Measurements from ENCODE around the gene PCMTD2. TPM values are rescaled to one million over a fixed set of nuclear protein-coding genes. Genes with fewer than 3 reads are reported as not detected.

Gene PCMTD2
- total RNA-seq, 1 donor from 2014 or later: 82.4 TPM

DNA sequence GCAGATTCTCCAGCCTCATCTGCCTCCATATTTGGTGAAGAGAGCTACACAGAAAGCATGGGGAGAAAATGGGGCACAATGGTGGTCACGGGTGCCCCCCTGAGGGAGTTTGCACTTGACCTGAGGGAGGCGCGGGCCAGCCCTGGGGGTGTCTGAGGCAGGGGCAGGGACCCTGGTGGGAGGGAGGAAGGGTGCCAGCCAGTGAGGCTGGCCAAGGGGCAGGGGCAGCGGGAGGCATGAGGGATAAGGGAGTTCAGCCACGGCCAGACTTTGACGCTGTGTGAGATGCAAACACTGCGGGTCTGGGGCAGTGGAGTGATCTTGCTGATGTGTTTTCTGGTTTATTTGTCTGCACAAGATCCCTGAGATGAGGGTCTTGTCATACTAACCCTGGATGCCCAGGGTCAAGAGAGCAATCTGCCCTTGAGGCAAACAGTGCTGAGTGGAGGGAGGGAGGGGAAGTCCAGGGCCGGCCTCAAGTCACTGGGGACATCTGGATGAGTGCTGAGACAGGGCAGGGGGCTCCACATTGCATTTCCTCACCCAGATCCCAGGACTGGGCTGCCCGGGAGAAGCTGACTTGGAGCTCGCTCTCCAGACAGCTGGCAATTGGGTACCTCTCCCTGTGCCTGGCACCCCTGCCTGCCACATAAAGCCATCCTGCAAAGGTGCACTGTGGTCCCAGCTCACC lies 8.8 kb upstream of the PCMTD2 start:
- no peak for DNase-seq
- peaks cover 13% of the 10 kb centered on the region for H3K36me3 Mint-ChIP-seq (ENCODE audit: unreplicated experiment)

DNA sequence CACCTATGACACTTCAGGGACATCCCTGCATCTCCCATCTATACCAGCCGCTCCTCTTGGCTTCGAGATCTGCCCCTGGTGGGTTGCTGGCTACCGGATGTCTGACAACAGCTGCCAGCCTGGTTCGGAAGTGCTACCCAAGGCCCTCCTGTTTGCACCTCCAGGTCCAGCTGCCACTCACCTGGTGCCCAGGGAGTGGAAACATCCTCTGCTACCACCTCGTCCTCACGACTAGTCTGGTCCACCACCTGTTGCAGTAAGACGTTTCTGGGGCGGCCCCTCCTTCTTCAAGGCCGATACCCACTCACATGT lies 8.3 kb upstream of the PCMTD2 start:
- peaks cover 11% of the 10 kb centered on the region for H3K4me1 Mint-ChIP-seq (ENCODE audit: low read depth, unreplicated experiment)
- DNase-seq: no peak

More for the DNA sequence above, 8.8 kb upstream of the PCMTD2 start:
- Mint-ChIP-seq H3K4me1 (ENCODE audit: low read depth, unreplicated experiment) (peaks cover 11% of the 10 kb centered on the region), H3K9me3 (ENCODE audit: unreplicated experiment) (peaks cover 17% of the 10 kb centered on the region), H3K27me3 (ENCODE audit: unreplicated experiment) (peaks cover 23% of the 10 kb centered on the region), H3K27ac (ENCODE audit: unreplicated experiment) (peak overlapping the region; percentile 52), H3K4me3 (ENCODE audit: unreplicated experiment) (peak overlapping the region; percentile 46)
- TF ChIP-seq CTCF (IDR thresholded peaks at IDR 0.05; ENCODE audit: partially characterized antibody, unreplicated experiment): no peak

GRCh38 chr20:64247970-64248841 lies 7.3 kb upstream of the PCMTD2 start:
- Mint-ChIP-seq H3K4me3 (ENCODE audit: unreplicated experiment) (no peak overlapping the region), H3K27me3 (ENCODE audit: unreplicated experiment) (peaks cover 26% of the 10 kb centered on the region), H3K9me3 (ENCODE audit: unreplicated experiment) (peaks cover 22% of the 10 kb centered on the region), H3K4me1 (ENCODE audit: low read depth, unreplicated experiment) (peaks cover 6% of the 10 kb centered on the region), H3K36me3 (ENCODE audit: unreplicated experiment) (peaks cover 7% of the 10 kb centered on the region), H3K27ac (ENCODE audit: unreplicated experiment) (no peak overlapping the region)
- DNase-seq: no peak
- TF ChIP-seq CTCF (IDR thresholded peaks at IDR 0.05; ENCODE audit: partially characterized antibody, unreplicated experiment): no peak

More for the DNA sequence above, 8.3 kb upstream of the PCMTD2 start:
- Mint-ChIP-seq H3K27ac (ENCODE audit: unreplicated experiment) (no peak overlapping the region), H3K4me3 (ENCODE audit: unreplicated experiment) (no peak overlapping the region), H3K9me3 (ENCODE audit: unreplicated experiment) (peaks cover 17% of the 10 kb centered on the region), H3K27me3 (ENCODE audit: unreplicated experiment) (peaks cover 24% of the 10 kb centered on the region), H3K36me3 (ENCODE audit: unreplicated experiment) (peaks cover 10% of the 10 kb centered on the region)
- TF ChIP-seq CTCF (IDR thresholded peaks at IDR 0.05; ENCODE audit: partially characterized antibody, unreplicated experiment): no peak

DNA sequence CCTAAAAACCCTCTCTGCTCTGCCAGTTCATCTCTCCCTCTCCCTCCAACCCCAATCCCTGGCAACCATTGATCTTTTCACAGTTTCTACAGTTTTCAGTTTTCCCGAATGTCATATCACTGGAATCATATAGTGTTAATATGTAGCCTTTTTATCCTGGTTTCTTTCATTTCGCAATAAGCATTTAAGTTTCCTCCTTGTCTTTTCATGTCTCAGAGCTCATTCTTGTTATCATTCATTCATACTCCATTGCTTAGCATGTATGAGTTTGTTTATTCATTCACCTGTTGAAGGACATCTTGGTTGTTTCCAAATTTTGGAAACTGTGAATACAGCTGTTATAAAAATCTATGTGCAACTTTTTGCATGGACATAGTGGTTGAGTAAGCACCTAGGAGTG lies 5.5 kb upstream of the PCMTD2 start:
- peak overlapping the region; percentile 7 for H3K27ac Mint-ChIP-seq (ENCODE audit: unreplicated experiment)
- no peak for TF ChIP-seq CTCF (IDR thresholded peaks at IDR 0.05; ENCODE audit: partially characterized antibody, unreplicated experiment)
- no peak for DNase-seq
- no peak overlapping the region for H3K4me3 Mint-ChIP-seq (ENCODE audit: unreplicated experiment)
- H3K27me3 Mint-ChIP-seq (ENCODE audit: unreplicated experiment): peaks cover 29% of the 10 kb centered on the region
- H3K4me1 Mint-ChIP-seq (ENCODE audit: low read depth, unreplicated experiment): peaks cover 8% of the 10 kb centered on the region
- peaks cover 4% of the 10 kb centered on the region for H3K36me3 Mint-ChIP-seq (ENCODE audit: unreplicated experiment)
- peaks cover 25% of the 10 kb centered on the region for H3K9me3 Mint-ChIP-seq (ENCODE audit: unreplicated experiment)

DNA sequence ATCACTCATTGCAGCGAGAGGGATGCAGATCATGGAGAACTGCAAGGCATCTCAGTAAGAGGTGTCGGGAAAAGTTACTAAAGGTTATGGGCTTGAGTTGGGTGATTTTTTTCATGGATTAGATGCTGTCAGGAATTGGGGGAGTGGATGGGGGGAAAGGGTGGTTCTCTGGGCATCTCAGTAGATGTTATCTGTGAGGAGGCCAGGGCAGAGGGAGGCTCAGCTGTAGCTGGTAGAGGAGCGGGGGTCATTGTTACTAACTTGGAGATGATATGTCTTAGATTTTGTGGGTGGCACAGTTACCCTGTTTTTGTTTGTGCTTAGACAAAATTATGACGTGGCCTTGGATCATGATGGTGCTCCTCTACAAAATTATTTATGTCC lies 2.6 kb upstream of the PCMTD2 start:
- no peak overlapping the region for H3K27ac Mint-ChIP-seq (ENCODE audit: unreplicated experiment)
- H3K4me3 Mint-ChIP-seq (ENCODE audit: unreplicated experiment): no peak overlapping the region
- H3K4me1 Mint-ChIP-seq (ENCODE audit: low read depth, unreplicated experiment): peaks cover 15% of the 10 kb centered on the region
- DNase-seq: no peak
- peaks cover 26% of the 10 kb centered on the region for H3K9me3 Mint-ChIP-seq (ENCODE audit: unreplicated experiment)
- peaks cover 4% of the 10 kb centered on the region for H3K36me3 Mint-ChIP-seq (ENCODE audit: unreplicated experiment)
- TF ChIP-seq CTCF (IDR thresholded peaks at IDR 0.05; ENCODE audit: partially characterized antibody, unreplicated experiment): no peak
- H3K27me3 Mint-ChIP-seq (ENCODE audit: unreplicated experiment): peaks cover 23% of the 10 kb centered on the region

All from glutamatergic neuron (in vitro differentiated cells).